ENCODE results near the gene WAS.

The WAS gene

GRCh38 chrX:48695534-48695896 lies 11.9 kb downstream of the WAS start:
- ATAC-seq (ENCODE audit: low read depth) (no peak), DNase-seq (ENCODE audit: low spot score in 2 of 2) (no peak)
- H3K4me1 Mint-ChIP-seq = peaks cover 11% of the 10 kb centered on the region
- H3K27ac Mint-ChIP-seq = peak overlapping the region; percentile 88
- peak overlapping the region; percentile 88 for H3K4me3 Mint-ChIP-seq
- no peaks in the 10 kb centered on the region for H3K9me3 Mint-ChIP-seq
- H3K27me3 Mint-ChIP-seq = no peaks in the 10 kb centered on the region
- H3K36me3 Mint-ChIP-seq = peaks cover 14% of the 10 kb centered on the region

GRCh38 chrX:48695925-48696300 lies 12.3 kb downstream of the WAS start:
- Mint-ChIP-seq H3K27me3 (no peaks in the 10 kb centered on the region), H3K4me1 (peaks cover 11% of the 10 kb centered on the region), H3K9me3 (no peaks in the 10 kb centered on the region), H3K36me3 (peaks cover 11% of the 10 kb centered on the region), H3K4me3 (peak overlapping the region; percentile 88), H3K27ac (peak overlapping the region; percentile 88)
- DNase-seq (ENCODE audit: low spot score in 2 of 2) (no peak), ATAC-seq (ENCODE audit: low read depth) (no peak)

GRCh38 chrX:48696301-48696908 lies 12.8 kb downstream of the WAS start, which contains the start of gene SUV39H1:
TSS of gene SUV39H1 (plus strand) at chrX:48696734. CDS start at chrX:48696785, 51 bp downstream.
- Mint-ChIP-seq H3K27ac (peak within 1 kb of the TSS; percentile 88), H3K9me3 (no peaks in the 10 kb centered on the region), H3K27me3 (no peaks in the 10 kb centered on the region), H3K4me3 (peak within 1 kb of the TSS; percentile 88), H3K36me3 (peaks cover 8% of the 10 kb centered on the region), H3K4me1 (peaks cover 11% of the 10 kb centered on the region)
- ATAC-seq (ENCODE audit: low read depth) (peak; percentile 93), DNase-seq (ENCODE audit: low spot score in 2 of 2) (peak; percentile 62 to 73)

- ATAC-seq (ENCODE audit: low read depth) = peak; percentile 2
- no peak for DNase-seq (ENCODE audit: low spot score in 2 of 2)
- Mint-ChIP-seq H3K4me3 (peak overlapping the region; percentile 79), H3K36me3 (peaks cover 5% of the 10 kb centered on the region), H3K9me3 (no peaks in the 10 kb centered on the region), H3K27me3 (no peaks in the 10 kb centered on the region), H3K27ac (peak overlapping the region; percentile 88), H3K4me1 (peaks cover 11% of the 10 kb centered on the region)
Observed at GRCh38 chrX:48696909-48697727, 13.5 kb downstream of the WAS start.

- ATAC-seq (ENCODE audit: low read depth) = no peak
- Mint-ChIP-seq H3K9me3 (no peaks in the 10 kb centered on the region), H3K27me3 (no peaks in the 10 kb centered on the region), H3K4me1 (peaks cover 15% of the 10 kb centered on the region), H3K4me3 (no peak overlapping the region), H3K36me3 (peaks cover 9% of the 10 kb centered on the region), H3K27ac (no peak overlapping the region)
- DNase-seq (ENCODE audit: low spot score in 2 of 2) = no peak
Observed at GRCh38 chrX:48698306-48698705, 14.7 kb downstream of the WAS start.

GRCh38 chrX:48700246-48700645 lies 16.6 kb downstream of the WAS start:
- Mint-ChIP-seq H3K4me1 (peaks cover 17% of the 10 kb centered on the region), H3K27ac (no peak overlapping the region), H3K27me3 (no peaks in the 10 kb centered on the region), H3K4me3 (no peak overlapping the region), H3K9me3 (no peaks in the 10 kb centered on the region), H3K36me3 (peaks cover 15% of the 10 kb centered on the region)
- no peak for ATAC-seq (ENCODE audit: low read depth)
- DNase-seq (ENCODE audit: low spot score in 2 of 2) = no peak

GRCh38 chrX:48700951-48701653 lies 17.5 kb downstream of the WAS start:
- Mint-ChIP-seq H3K27ac (no peak overlapping the region), H3K27me3 (no peaks in the 10 kb centered on the region), H3K4me3 (no peak overlapping the region), H3K4me1 (peaks cover 12% of the 10 kb centered on the region), H3K9me3 (no peaks in the 10 kb centered on the region), H3K36me3 (peaks cover 15% of the 10 kb centered on the region)
- no peak for DNase-seq (ENCODE audit: low spot score in 2 of 2)
- ATAC-seq (ENCODE audit: low read depth) = no peak

GRCh38 chrX:48702032-48702431 lies 18.4 kb downstream of the WAS start:
- Mint-ChIP-seq H3K4me3 (no peak overlapping the region), H3K27ac (no peak overlapping the region), H3K4me1 (peaks cover 10% of the 10 kb centered on the region), H3K9me3 (no peaks in the 10 kb centered on the region), H3K36me3 (peaks cover 17% of the 10 kb centered on the region), H3K27me3 (no peaks in the 10 kb centered on the region)
- DNase-seq (ENCODE audit: low spot score in 2 of 2) (no peak), ATAC-seq (ENCODE audit: low read depth) (no peak)

GRCh38 chrX:48702716-48703115 lies 19.1 kb downstream of the WAS start:
- Mint-ChIP-seq H3K4me3 (no peak overlapping the region), H3K27me3 (no peaks in the 10 kb centered on the region), H3K4me1 (peaks cover 6% of the 10 kb centered on the region), H3K36me3 (peaks cover 18% of the 10 kb centered on the region), H3K9me3 (no peaks in the 10 kb centered on the region), H3K27ac (peak overlapping the region; percentile 63)
- DNase-seq (ENCODE audit: low spot score in 2 of 2) (no peak), ATAC-seq (ENCODE audit: low read depth) (no peak)

GRCh38 chrX:48703228-48703627 lies 19.6 kb downstream of the WAS start:
- H3K4me3 Mint-ChIP-seq = no peak overlapping the region
- DNase-seq (ENCODE audit: low spot score in 2 of 2) = no peak
- no peaks in the 10 kb centered on the region for H3K9me3 Mint-ChIP-seq
- no peaks in the 10 kb centered on the region for H3K27me3 Mint-ChIP-seq
- H3K4me1 Mint-ChIP-seq = peaks cover 7% of the 10 kb centered on the region
- no peak for ATAC-seq (ENCODE audit: low read depth)
- H3K27ac Mint-ChIP-seq = no peak overlapping the region
- H3K36me3 Mint-ChIP-seq = peaks cover 18% of the 10 kb centered on the region

GRCh38 chrX:48703642-48704481 lies 20.3 kb downstream of the WAS start:
- ATAC-seq (ENCODE audit: low read depth) (no peak), DNase-seq (ENCODE audit: low spot score in 2 of 2) (no peak)
- H3K4me1 Mint-ChIP-seq = peaks cover 10% of the 10 kb centered on the region
- H3K27ac Mint-ChIP-seq = no peak overlapping the region
- H3K4me3 Mint-ChIP-seq = no peak overlapping the region
- peaks cover 18% of the 10 kb centered on the region for H3K36me3 Mint-ChIP-seq
- H3K9me3 Mint-ChIP-seq = no peaks in the 10 kb centered on the region
- H3K27me3 Mint-ChIP-seq = no peaks in the 10 kb centered on the region

- no peak for ATAC-seq (ENCODE audit: low read depth)
- no peak overlapping the region for H3K4me3 Mint-ChIP-seq
Observed at GRCh38 chrX:48705871-48706270, 22.3 kb downstream of the WAS start.

GRCh38 chrX:48709522-48710112 lies 26.0 kb downstream of the WAS start:
- no peaks in the 10 kb centered on the region for H3K27me3 Mint-ChIP-seq
- no peak overlapping the region for H3K4me3 Mint-ChIP-seq
- no peak for DNase-seq (ENCODE audit: low spot score in 2 of 2)
- H3K27ac Mint-ChIP-seq = no peak overlapping the region
- H3K4me1 Mint-ChIP-seq = peaks cover 7% of the 10 kb centered on the region
- no peaks in the 10 kb centered on the region for H3K9me3 Mint-ChIP-seq
- no peak for ATAC-seq (ENCODE audit: low read depth)
- peaks cover 7% of the 10 kb centered on the region for H3K36me3 Mint-ChIP-seq

More at GRCh38 chrX:48705871-48706270, 22.3 kb downstream of the WAS start:
- H3K27ac Mint-ChIP-seq = no peak overlapping the region
- H3K4me1 Mint-ChIP-seq = peaks cover 10% of the 10 kb centered on the region
- no peaks in the 10 kb centered on the region for H3K27me3 Mint-ChIP-seq
- H3K36me3 Mint-ChIP-seq = peaks cover 13% of the 10 kb centered on the region
- DNase-seq (ENCODE audit: low spot score in 2 of 2) = no peak
- H3K9me3 Mint-ChIP-seq = no peaks in the 10 kb centered on the region
